ENCODE measurements around the gene LCLAT1. TPM values are rescaled to one million over a fixed set of nuclear protein-coding genes. Genes with fewer than 3 reads are reported as not detected.

The LCLAT1 gene
- polyA plus RNA-seq, 1 of the 3 experiments (the other 2 are of a cell fraction) = 6.9 TPM

GRCh38 chr2:30459140-30459539 is 12.1 kb downstream of the LCLAT1 start:
- H3F3A ChIP-seq (replicated peaks; ENCODE audit: insufficient read depth) = no peaks in the 10 kb centered on the region
- H3K79me2 ChIP-seq (ENCODE audit: insufficient read depth) = peaks cover 53% of the 10 kb centered on the region; the same call in 1 of the 2 replicates
- H3K27ac ChIP-seq (ENCODE audit: low read depth in 2 of 2, low read length in 1 of 2) = no peak overlapping the region
- no peak overlapping the region for H3K4me2 ChIP-seq
- H3K4me1 ChIP-seq (ENCODE audit: control insufficient read depth in 1 of 2, insufficient read depth in 2 of 2, low read depth in 1 of 2, low read length in 1 of 2) = peaks cover 0 to 19% of the 10 kb centered on the region in 2 experiments; a peak in 2 of 4 replicates
- POLR2A ChIA-PET = interaction anchor here (1.8 kb wide), 1 partner anchor 12 kb away, joined by 8 read pairs; the partner anchor contains the start of gene LCLAT1
- H4K20me1 ChIP-seq (ENCODE audit: insufficient read depth) = no peaks in the 10 kb centered on the region
- H3K9ac ChIP-seq = no peak overlapping the region
- no peak for DNase-seq
- no peaks in the 10 kb centered on the region; the same call in 1 of the 2 replicates for H3K9me3 ChIP-seq
- H2AFZ ChIP-seq (ENCODE audit: low read depth) = no peak overlapping the region
- no peaks in the 10 kb centered on the region for H3K9me2 ChIP-seq
- TF ChIP-seq ELF1 (IDR thresholded peaks at IDR 0.05) = no peak
- no peaks in the 10 kb centered on the region for H3K36me3 ChIP-seq (replicated peaks in 1 of 2; ENCODE audit: control insufficient read depth in 1 of 2, insufficient read depth in 2 of 2, low read length in 1 of 2)
- CTCF ChIA-PET = interaction anchor here (1.1 to 1.7 kb wide), 5 partner anchors 12 to 248 kb away, joined by 3 to 5 read pairs (median 3); partner anchors contain the start of gene LCLAT1
- WGBS (ENCODE audit: low lambda C conversion rate) = 78% methylated on average over 2 of the region's 2 CpGs
- no peaks in the 10 kb centered on the region for H3K27me3 ChIP-seq (ENCODE audit: insufficient read depth)
- no peak overlapping the region for H3K4me3 ChIP-seq (ENCODE audit: low read depth in 2 of 2, low read length in 1 of 2)

GRCh38 chr2:30462131-30462857 is 15.2 kb downstream of the LCLAT1 start:
- POLR2A ChIA-PET = no interaction called here
- TF ChIP-seq SIN3A (IDR thresholded peaks at IDR 0.05; ENCODE audit: borderline replicate concordance, low read depth, low read length) = no peak
- no peak for TF ChIP-seq JUND (IDR thresholded peaks at IDR 0.05)
- no peak for DNase-seq

DNA sequence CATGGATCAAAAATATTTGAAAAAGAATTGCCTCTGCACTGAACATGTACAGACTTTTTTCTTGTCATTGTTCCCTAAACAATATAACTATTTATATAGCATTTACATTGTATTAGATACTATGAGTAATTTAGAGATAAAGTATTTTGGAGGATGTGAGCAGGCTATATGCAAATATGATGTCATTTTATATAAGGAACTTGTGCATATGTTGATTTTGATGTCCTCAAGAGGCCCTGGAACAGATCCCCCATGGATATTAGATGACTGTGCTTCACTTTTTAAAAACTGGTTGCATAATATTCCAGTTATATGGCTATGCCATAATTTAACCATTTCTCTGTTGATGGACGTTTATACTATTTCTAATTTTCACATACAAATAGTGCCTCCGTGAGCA is 16.5 kb downstream of the LCLAT1 start:
- POLR2A ChIA-PET = no interaction called here
- no peak overlapping the region for H3K4me2 ChIP-seq
- peaks cover 0 to 17% of the 10 kb centered on the region in 2 experiments; a peak in 2 of 4 replicates for H3K4me1 ChIP-seq (ENCODE audit: control insufficient read depth in 1 of 2, insufficient read depth in 2 of 2, low read depth in 1 of 2, low read length in 1 of 2)
- H3K9ac ChIP-seq = no peak overlapping the region
- H3F3A ChIP-seq (replicated peaks; ENCODE audit: insufficient read depth) = no peaks in the 10 kb centered on the region
- 40% methylated on average over 2 of the region's 2 CpGs for WGBS (ENCODE audit: low lambda C conversion rate)
- no peak overlapping the region for H2AFZ ChIP-seq (ENCODE audit: low read depth)
- no peaks in the 10 kb centered on the region for H3K9me2 ChIP-seq
- H3K27ac ChIP-seq (ENCODE audit: low read depth in 2 of 2, low read length in 1 of 2) = no peak overlapping the region
- DNase-seq = no peak
- no peak overlapping the region for H3K4me3 ChIP-seq (ENCODE audit: low read depth in 2 of 2, low read length in 1 of 2)
- H3K27me3 ChIP-seq (ENCODE audit: insufficient read depth) = no peaks in the 10 kb centered on the region
- H3K36me3 ChIP-seq (replicated peaks in 1 of 2; ENCODE audit: control insufficient read depth in 1 of 2, insufficient read depth in 2 of 2, low read length in 1 of 2) = no peaks in the 10 kb centered on the region
- H3K79me2 ChIP-seq (ENCODE audit: insufficient read depth) = peaks cover 41% of the 10 kb centered on the region; the same call in 1 of the 2 replicates
- no peaks in the 10 kb centered on the region for H4K20me1 ChIP-seq (ENCODE audit: insufficient read depth)
- CTCF ChIA-PET = no interaction called here
- TF ChIP-seq ZBTB33 (IDR thresholded peaks at IDR 0.05; ENCODE audit: borderline replicate concordance, low read depth) = no peak
- no peak for TF ChIP-seq ELF1 (IDR thresholded peaks at IDR 0.05)
- TF ChIP-seq MEF2A (IDR thresholded peaks at IDR 0.05; ENCODE audit: borderline replicate concordance, low read depth) = no peak
- TF ChIP-seq FOXJ3 (CRISPR knock-in tag; IDR thresholded peaks at IDR 0.05) = no peak
- TF ChIP-seq MAX (IDR thresholded peaks at IDR 0.05; ENCODE audit: low read depth) = no peak
- TF ChIP-seq CTCF (IDR thresholded peaks at IDR 0.05) = no peak
- TF ChIP-seq JUND (IDR thresholded peaks at IDR 0.05) = no peak
- TF ChIP-seq TEAD4 (IDR thresholded peaks at IDR 0.05; ENCODE audit: borderline replicate concordance, insufficient read depth) = no peak
- no peaks in the 10 kb centered on the region; the same call in 1 of the 2 replicates for H3K9me3 ChIP-seq

More at GRCh38 chr2:30462131-30462857, 15.2 kb downstream of the LCLAT1 start:
- Histone ChIP-seq H4K20me1 (ENCODE audit: insufficient read depth) (no peaks in the 10 kb centered on the region), H2AFZ (ENCODE audit: low read depth) (no peak overlapping the region), H3K79me2 (ENCODE audit: insufficient read depth) (peaks cover 39% of the 10 kb centered on the region; the same call in 1 of the 2 replicates), H3K9me3 (no peaks in the 10 kb centered on the region; the same call in 1 of the 2 replicates), H3K27ac (ENCODE audit: low read depth in 2 of 2, low read length in 1 of 2) (no peak overlapping the region), H3F3A (replicated peaks; ENCODE audit: insufficient read depth) (no peaks in the 10 kb centered on the region), H3K27me3 (ENCODE audit: insufficient read depth) (no peaks in the 10 kb centered on the region), H3K4me1 (ENCODE audit: control insufficient read depth in 1 of 2, insufficient read depth in 2 of 2, low read depth in 1 of 2, low read length in 1 of 2) (peaks cover 0 to 17% of the 10 kb centered on the region in 2 experiments; a peak in 2 of 4 replicates), H3K4me3 (ENCODE audit: low read depth in 2 of 2, low read length in 1 of 2) (no peak overlapping the region), H3K36me3 (replicated peaks in 1 of 2; ENCODE audit: control insufficient read depth in 1 of 2, insufficient read depth in 2 of 2, low read length in 1 of 2) (no peaks in the 10 kb centered on the region), H3K4me2 (no peak overlapping the region), H3K9ac (no peak overlapping the region), H3K9me2 (no peaks in the 10 kb centered on the region)
- WGBS (ENCODE audit: low lambda C conversion rate) = 98% methylated on average over 4 of the region's 4 CpGs
- CTCF ChIA-PET = interaction anchor here (0.6 to 1.1 kb wide), 3 partner anchors 44 to 249 kb away, joined by 3 to 4 read pairs (median 3); no protein-coding TSS in a partner anchor
